T-helper 1 cell (primary cell): ENCODE measurements around the gene UTY.
"Not testable (repeated sequence)": the region's sequence is repeated elsewhere in the genome, so short reads cannot be mapped to it uniquely, and the experiment has no call there.

Source experiments
- DNase-seq, 5 donors: peaks; one replicate each; pipeline ENCODE4 v3.0.0-alpha.2; 2012 to 2020

UTY gene

DNA sequence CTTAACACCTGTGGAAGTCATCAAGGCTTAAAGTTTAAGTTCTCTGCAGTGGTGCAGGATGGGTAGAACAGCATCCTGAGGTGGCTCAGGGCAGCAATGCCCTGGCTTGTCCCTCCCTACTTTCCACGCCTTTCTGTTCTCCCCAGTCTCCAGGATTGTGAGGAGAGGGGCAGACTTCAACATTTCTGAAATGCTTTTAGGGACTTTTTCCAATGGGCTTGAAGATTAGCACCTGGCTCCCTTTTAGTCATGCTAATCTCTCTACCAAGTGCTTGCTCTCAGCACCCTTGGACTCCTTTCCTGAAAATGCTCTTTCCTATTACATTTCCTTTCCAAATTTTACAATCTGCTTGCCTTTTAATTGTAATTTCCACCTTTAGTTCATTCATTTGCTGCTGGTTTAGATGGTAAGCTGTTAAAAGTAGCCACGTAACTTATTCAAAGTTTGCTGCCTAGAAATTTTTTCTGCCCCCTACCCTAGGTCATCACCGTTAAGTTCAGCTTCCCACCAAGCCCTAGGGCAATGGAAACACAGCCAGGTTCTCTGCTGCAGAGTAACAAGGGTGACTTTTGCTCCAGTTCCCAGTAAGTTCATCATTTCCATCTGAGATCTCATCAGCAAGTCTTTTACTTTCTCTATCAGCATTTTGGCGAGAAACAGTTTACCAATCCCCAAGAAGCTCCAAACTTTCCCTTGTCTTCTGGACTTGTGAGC is 183.5 kb downstream of the UTY start:
- DNase-seq, result no peak

DNA sequence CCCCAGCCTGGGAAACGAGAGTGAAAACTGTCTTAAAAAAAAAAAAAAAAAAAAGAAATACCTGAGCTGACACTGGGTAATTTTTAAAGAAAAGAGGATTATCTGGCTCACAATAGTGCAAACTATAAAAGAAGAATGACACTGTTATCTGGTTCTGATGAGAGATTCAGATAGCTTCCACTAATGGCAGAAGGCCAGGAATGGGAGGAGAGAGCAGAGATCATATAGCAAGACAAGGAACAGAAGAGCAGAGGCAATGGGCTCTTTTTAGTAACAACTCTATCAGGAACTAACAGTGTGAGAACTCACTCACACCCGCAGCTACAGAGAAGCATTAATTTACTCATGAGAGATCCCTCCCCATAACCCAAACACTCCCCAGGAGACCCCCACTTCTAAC is 184.8 kb downstream of the UTY start:
- DNase-seq, result no peak

DNA sequence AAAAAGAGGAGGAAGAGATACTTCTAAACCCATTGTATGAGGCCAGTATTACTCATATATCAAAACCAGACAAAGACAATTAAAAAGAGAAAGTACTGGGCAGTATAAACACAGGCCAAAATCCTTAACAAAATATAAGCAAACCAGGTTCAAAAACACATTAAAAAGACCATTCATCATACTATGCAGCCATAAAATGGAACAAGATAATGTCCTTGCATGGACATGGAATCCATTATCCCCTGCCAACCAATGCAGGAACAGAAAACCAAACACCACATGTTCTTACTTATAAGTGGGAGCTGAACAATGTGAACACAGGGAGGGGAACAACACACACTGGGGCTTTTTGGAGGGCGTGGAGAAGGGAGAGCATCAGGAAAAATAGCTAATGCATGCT is 188.6 kb downstream of the UTY start:
- DNase-seq, result no peak

- DNase-seq, result not testable (repeated sequence)
Measured at GRCh38 chrY:13282151-13283054, 197.4 kb downstream of the UTY start.

- no peak for DNase-seq
Measured at GRCh38 chrY:13279561-13279960, 200.3 kb downstream of the UTY start.

GRCh38 chrY:13271706-13272105 is 208.1 kb downstream of the UTY start:
- DNase-seq, result no peak

DNA sequence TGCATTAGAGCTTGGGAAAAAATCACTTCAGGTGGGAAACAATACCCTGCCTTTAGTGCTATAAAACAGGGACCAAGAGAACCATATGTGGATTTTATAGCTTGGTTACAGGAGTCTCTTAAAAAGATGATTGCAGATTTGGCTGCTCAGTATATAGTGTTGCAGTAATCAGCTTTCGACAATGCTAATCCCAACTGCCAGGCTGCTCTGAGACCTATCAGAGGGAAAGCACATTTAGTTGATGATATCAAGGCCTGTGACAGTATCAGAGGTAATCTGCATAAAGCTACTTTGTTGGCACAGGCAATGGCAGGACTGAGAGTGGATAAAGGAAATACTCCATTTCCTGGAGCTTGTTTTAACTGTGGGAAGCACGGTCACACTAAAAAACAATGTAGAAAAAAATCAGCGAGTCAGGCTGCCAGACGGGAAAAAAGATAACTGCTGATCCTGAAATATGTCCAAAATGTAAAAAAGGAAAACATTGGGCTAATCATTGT is 225.8 kb downstream of the UTY start:
- not testable (repeated sequence) for DNase-seq

GRCh38 chrY:13250421-13250820 is 229.4 kb downstream of the UTY start:
- DNase-seq, result no peak

DNA sequence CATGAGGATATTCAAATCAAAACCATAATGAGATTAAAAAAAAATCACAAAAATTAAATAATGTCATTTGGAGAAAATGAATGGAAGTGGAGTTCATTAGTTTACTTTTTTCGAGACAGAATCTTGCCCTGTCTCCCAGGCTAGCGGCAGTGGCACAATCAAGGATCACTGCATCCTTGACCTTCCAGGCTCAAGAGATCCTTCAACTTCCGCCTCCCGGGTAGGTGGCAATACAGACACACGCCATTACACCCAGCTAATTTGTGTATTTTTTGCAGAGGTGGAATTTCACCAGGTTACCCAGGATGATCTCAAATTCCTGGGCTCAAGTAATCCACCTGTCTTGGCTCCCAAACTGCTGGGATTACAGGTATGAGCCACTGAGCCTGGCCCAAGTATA is 236.1 kb downstream of the UTY start:
- DNase-seq, result no peak

DNA sequence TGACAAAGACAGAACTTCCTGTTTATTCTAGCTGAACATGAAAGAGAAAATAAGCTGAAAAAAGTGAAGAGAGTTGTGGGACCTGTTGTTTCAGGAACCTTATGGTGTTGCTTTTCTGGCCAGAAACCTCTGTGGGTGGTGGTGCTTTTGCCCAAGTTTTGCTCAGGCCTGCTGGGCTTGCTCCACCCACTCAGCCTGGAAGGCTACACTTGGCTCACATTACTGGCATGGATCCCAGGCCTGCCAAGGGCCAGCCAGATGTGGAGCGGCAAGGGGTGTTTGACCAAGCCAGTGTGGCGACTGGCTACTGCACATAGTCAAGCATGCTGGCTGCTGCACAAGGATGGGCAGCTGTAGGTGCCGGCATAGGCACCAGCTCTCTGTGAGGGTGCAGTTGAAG is 245.9 kb downstream of the UTY start:
- DNase-seq, result no peak

DNA sequence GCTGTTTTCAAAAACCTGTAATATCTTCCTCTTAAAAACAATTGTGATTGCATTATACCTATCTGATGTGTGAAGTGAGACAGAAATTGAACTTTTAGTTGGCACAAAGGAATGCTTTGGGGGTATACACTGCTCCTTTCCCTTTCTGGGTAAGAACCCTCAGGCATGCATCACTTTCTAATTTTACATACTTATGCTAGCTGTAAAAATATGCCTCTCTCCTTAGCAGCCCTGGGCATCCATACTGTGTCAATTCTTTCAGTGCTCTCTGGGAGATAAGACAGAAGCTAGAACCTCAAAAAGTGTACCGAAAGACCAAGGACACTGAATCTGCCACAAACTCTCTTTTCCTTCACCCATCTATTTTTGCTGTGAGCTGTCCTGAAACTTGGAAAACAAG is 246.7 kb downstream of the UTY start:
- no peak for DNase-seq

DNA sequence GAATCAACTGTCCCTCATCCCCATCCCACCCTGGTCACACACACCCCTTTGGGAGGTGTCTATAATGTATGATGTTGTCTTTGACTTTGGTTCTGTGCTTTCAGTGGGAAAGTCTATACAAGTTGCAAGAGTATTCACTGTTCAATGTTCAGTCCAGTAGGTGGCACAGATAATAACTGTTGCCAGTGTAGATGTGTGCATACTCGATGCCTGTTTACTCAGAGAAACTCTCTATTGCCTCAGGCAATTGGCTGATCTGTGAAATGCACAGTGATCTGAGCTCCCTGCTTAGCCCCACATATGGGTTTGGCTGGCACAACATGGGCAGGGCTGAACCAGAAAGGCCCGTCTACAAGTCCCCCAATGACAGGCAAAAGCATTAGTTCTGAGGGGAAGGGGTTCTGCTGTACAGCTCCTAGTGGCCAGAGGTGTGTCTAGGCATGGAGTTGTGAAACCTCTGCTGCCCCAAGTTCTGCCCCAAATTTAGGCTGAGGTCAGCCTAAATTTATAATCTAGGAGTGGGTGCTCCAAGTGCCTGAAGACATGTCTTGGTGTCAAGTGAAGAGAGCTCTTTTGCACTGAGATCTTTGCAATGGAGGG is 252.4 kb downstream of the UTY start:
- no peak for DNase-seq

DNA sequence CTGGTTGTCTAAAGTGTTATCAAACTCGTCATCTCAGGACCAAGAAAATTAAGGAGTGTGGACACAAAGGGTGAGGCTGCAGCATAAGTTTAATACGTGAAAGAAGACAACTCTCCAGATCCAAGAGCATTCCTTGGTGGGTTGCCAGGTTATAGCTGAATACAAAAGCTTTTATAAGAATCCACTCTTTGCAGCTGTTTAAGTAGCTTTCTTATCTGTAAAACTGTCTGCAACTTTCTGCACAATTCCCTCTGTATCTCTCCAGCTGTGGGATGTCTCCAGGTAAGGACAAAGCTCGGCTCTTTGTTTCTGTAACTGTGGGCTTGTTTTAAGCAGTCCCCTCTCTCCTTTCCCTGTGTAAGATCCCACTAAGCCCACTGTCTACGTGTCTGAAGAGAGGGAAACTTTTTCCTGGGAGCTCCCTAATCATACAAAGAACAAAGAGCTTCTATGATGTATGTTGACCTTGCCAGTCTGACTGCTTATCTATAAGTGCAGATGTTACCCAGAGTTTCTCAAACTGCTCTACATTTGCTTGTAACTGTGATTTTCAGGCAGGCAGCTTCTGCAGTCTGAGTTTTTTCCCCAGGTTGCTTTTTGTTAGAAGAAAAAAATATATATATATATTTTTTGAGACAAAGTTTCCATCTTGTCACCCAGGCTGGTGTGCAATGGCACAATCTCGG is 268.7 kb downstream of the UTY start:
- DNase-seq, result no peak

DNA sequence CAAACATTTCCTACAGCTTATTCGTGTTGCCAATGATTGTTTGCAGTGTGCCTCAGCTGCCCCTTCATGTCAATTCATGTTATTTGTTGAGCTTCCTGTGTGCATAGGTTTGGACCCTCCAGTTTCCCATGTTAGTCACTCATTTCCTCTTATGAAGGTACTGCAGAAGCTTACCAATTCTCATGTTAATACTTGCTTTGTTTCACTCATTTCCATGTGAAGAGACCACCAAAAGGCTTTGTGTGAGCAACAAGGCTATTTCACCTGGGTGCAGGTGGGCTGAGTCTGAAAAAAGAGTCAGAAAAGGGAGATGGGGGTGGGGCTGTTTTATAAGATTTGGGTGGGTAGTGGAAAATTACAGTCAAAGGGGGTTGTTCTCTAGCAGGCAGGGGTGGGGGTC is 274.6 kb downstream of the UTY start:
- DNase-seq, result no peak
